GM12878 (cell line): ENCODE data around the gene HP1BP3. TPM values are rescaled to one million over a fixed set of nuclear protein-coding genes. Genes with fewer than 3 reads are reported as not detected.

Experiments
- ATAC-seq: fragments of 200-7000 bp; cut with Tn5 transposase; 3 replicates; pipeline ENCODE4 v1.9.1; 2020; ENCODE audit warnings: mild to moderate bottlenecking, moderate library complexity
- BruUV-seq: library from RNA; stranded (reverse); fragments of 400-500 nt; replicated peaks from 2 replicates; lab custom pipeline; 2021; lab: Mats Ljungman, UMichigan
- CTCF ChIA-PET: fragments of 300-600 bp; sonication (Branson Sonifier 250); formaldehyde crosslinking; extraction: SDS; loops from one replicate; lab custom pipeline; 2021; ENCODE audit warnings: inconsistent platforms; lab: Yijun Ruan, JAX
- POLR2A ChIA-PET: fragments of 350-600 bp; formaldehyde crosslinking; extraction: SDS; loops from one replicate; lab custom pipeline; 2021; ENCODE audit warnings: inconsistent platforms; lab: Charles Lee
- RAD21 ChIA-PET: fragments of 300-600 bp; sonication (Branson Sonifier 250); formaldehyde crosslinking; loops from one replicate; lab custom pipeline; 2023; ENCODE audit warnings: antibody characterized with exemption; ENCODE audit not compliant: unreplicated experiment; lab: Charles Lee
- SMC1A ChIA-PET: fragments of 300-600 bp; sonication (Branson Sonifier 250); formaldehyde crosslinking; loops from one replicate; lab custom pipeline; 2023; ENCODE audit not compliant: unreplicated experiment, uncharacterized antibody; lab: Charles Lee
- DNase-seq: peaks from one replicate; pipeline ENCODE4 v3.0.0-alpha.2; 2011; ENCODE audit warnings: low read depth, low spot score
- FAIRE-seq: peaks from 3 replicates; lab custom pipeline; 2011; peaks lifted over from hg19 to GRCh38; lab: Jason Lieb, UNC
- H2AFZ ChIP-seq: 2 replicates; pipeline ENCODE4 v1.6.0; 2011; ENCODE audit warnings: low read depth, low read length, control low read depth; ENCODE audit not compliant: control insufficient read depth
- H3K27ac ChIP-seq: 2 replicates; pipeline ENCODE4 v1.5.1; 2011; ENCODE audit warnings: control low read depth; ENCODE audit not compliant: control insufficient read depth, insufficient read depth
- H3K27me3 ChIP-seq, 2 experiments: replicated peaks in 1 of 2; 2 replicates each; pipeline versions ENCODE4 v1.6.0 to v1.6.1; 2011; ENCODE audit warnings: low read length in 1 of 2; ENCODE audit not compliant: control insufficient read depth in 2 of 2, insufficient read depth in 2 of 2
- H3K36me3 ChIP-seq, 2 experiments: 2 replicates each; pipeline ENCODE4 v1.5.1; 2011; ENCODE audit warnings: low read length in 1 of 2; ENCODE audit not compliant: control insufficient read depth in 2 of 2, insufficient read depth in 2 of 2
- H3K4me1 ChIP-seq: 2 replicates; pipeline ENCODE4 v1.6.1; 2011; ENCODE audit warnings: mild to moderate bottlenecking, low read length, moderate library complexity, mixed read lengths; ENCODE audit not compliant: control insufficient read depth, insufficient read depth
- H3K4me2 ChIP-seq: 2 replicates; pipeline ENCODE4 v1.6.0; 2011; ENCODE audit warnings: control low read depth; ENCODE audit not compliant: control insufficient read depth, insufficient read depth
- H3K4me3 ChIP-seq: fragments of 200-600 bp; sonication (generic); 2 replicates; pipeline ENCODE4 v1.5.1; 2016
- H3K79me2 ChIP-seq: 2 replicates; pipeline ENCODE4 v1.6.0; 2011; ENCODE audit warnings: low read length; ENCODE audit not compliant: control insufficient read depth, insufficient read depth
- H3K9ac ChIP-seq: 2 replicates; pipeline ENCODE4 v1.8.0; 2011; ENCODE audit warnings: low read length, control low read depth, mixed read lengths; ENCODE audit not compliant: control insufficient read depth, insufficient read depth
- H3K9me3 ChIP-seq: replicated peaks from 3 replicates; pipeline ENCODE4 v1.5.1; 2011; ENCODE audit warnings: mild to moderate bottlenecking, low read length; ENCODE audit not compliant: control insufficient read depth, insufficient read depth
- H4K20me1 ChIP-seq: 2 replicates; pipeline ENCODE4 v1.6.0; 2011; ENCODE audit not compliant: control insufficient read depth, insufficient read depth
- ATF2 ChIP-seq: IDR thresholded peaks from 2 replicates; pipeline ENCODE4 v1.6.1; 2012; ENCODE audit warnings: low read length, inconsistent platforms
- CBX5 ChIP-seq: sonication (generic); IDR thresholded peaks from 2 replicates; pipeline ENCODE4 v1.6.1; 2016; ENCODE audit warnings: low read depth, moderate library complexity, mild to moderate bottlenecking, inconsistent platforms
- CHD2 ChIP-seq: IDR thresholded peaks from 2 replicates; pipeline ENCODE4 v1.6.1; 2011; ENCODE audit warnings: low read depth, low read length, improper control_type of control experiment, borderline replicate concordance
- IKZF2 ChIP-seq, 2 experiments: fragments of 450-650 bp; IDR thresholded peaks; 2 replicates each; pipeline ENCODE4 v1.6.1; 2017; ENCODE audit warnings: mild to moderate bottlenecking in 2 of 2, moderate library complexity in 2 of 2
- JUND ChIP-seq: IDR thresholded peaks from 2 replicates; pipeline ENCODE4 v1.6.1; 2012; ENCODE audit warnings: low read depth, mild to moderate bottlenecking, low read length, improper control_type of control experiment, moderate library complexity
- MEF2A ChIP-seq: IDR thresholded peaks from 2 replicates; pipeline ENCODE4 v1.6.1; 2011; ENCODE audit warnings: low read depth, mild to moderate bottlenecking, low read length, moderate library complexity; ENCODE audit not compliant: insufficient read depth
- MXI1 ChIP-seq: fragments of 150-350 bp; IDR thresholded peaks from 2 replicates; pipeline ENCODE4 v1.6.1; 2011; ENCODE audit warnings: low read depth, mild to moderate bottlenecking, inconsistent platforms, low read length, improper control_type of control experiment
- PAX5 ChIP-seq: IDR thresholded peaks from 2 replicates; pipeline ENCODE4 v1.6.1; 2011; ENCODE audit warnings: low read depth, low read length, borderline replicate concordance
- PAX8 ChIP-seq: fragments of 450-650 bp; IDR thresholded peaks from 2 replicates; pipeline ENCODE4 v1.6.1; 2017; ENCODE audit warnings: mild to moderate bottlenecking, moderate library complexity
- PKNOX1 ChIP-seq: fragments of 450-650 bp; IDR thresholded peaks from 2 replicates; pipeline ENCODE4 v1.6.1; 2016; ENCODE audit warnings: mild to moderate bottlenecking
- RAD51 ChIP-seq: fragments of 450-650 bp; IDR thresholded peaks from 2 replicates; pipeline ENCODE4 v1.6.1; 2016; ENCODE audit warnings: moderate library complexity, mild to moderate bottlenecking, inconsistent platforms
- SIN3A ChIP-seq: IDR thresholded peaks from 2 replicates; pipeline ENCODE4 v1.6.1; 2012; ENCODE audit warnings: low read depth, low read length, improper control_type of control experiment
- SMARCA5 ChIP-seq: fragments of 450-650 bp; IDR thresholded peaks from 2 replicates; pipeline ENCODE4 v1.6.1; 2017; ENCODE audit warnings: mild to moderate bottlenecking
- TAF1 ChIP-seq: IDR thresholded peaks from 2 replicates; pipeline ENCODE4 v1.6.1; 2011; ENCODE audit warnings: mild to moderate bottlenecking, low read depth, low read length, borderline replicate concordance
- WRNIP1 ChIP-seq: IDR thresholded peaks from 2 replicates; pipeline ENCODE4 v1.6.1; 2011; ENCODE audit warnings: low read depth, low read length, improper control_type of control experiment, borderline replicate concordance
- WGBS: methylation state at CpG from one replicate; pipeline ENCODE4 v1.1.6; 2016; ENCODE audit warnings: low lambda C conversion rate; ENCODE audit not compliant: insufficient replicate concordance, insufficient coverage; ENCODE audit errors: missing lambda C conversion rate; 5-methylcytosine and 5-hydroxymethylcytosine counted together
- in situ Hi-C: fragments of 300-500 bp; cut with MboI; formaldehyde crosslinking; loops from 9 replicates; pipeline ENCODE4 v1.14.3; 2018; ENCODE audit warnings: mixed read lengths
- intact Hi-C: fragments of 100-400 bp; cut with micrococcal nuclease; formaldehyde crosslinking; loops from one replicate; pipeline ENCODE4 v1.14.2; 2022; ENCODE audit not compliant: unreplicated experiment
- polyA plus RNA-seq, 11 experiments: library from polyadenylated mRNA; depleted of rRNA in 4 of 11; unstranded in 6 of 11; stranded (reverse) in 5 of 11; fragments of >200 nt; fragmentation: Nextera tagmentation in 4 of 11; fragmentation: Illumina TruSeq in 1 of 11; extraction: Ambion mirVana in 4 of 11; extraction: Trizol in 1 of 11; gene quantifications; 1 replicate in 1 of 11; 2 replicates in 10 of 11; pipeline versions ENCODE4 v1.2.1 to v1.2.3, GENCODE V29; 2011 to 2016; ENCODE audit warnings: inconsistent platforms in 2 of 11, missing spikeins in 2 of 11, low read depth in 1 of 11
- total RNA-seq, 4 experiments: library from RNA; depleted of rRNA in 3 of 4; stranded (reverse); fragments of >200 nt in 3 of 4; fragmentation: Illumina TruSeq in 1 of 4; extraction: Trizol in 1 of 4; gene quantifications; 2 replicates each; pipeline versions ENCODE4 v1.2.1 to v1.2.3, GENCODE V29; 2013 to 2021
- TF ChIP-seq, protein P1 (sequence below): IDR thresholded peaks from 2 replicates; pipeline ENCODE4 v1.6.1; 2012; ENCODE audit warnings: mild to moderate bottlenecking, low read depth, low read length
- TF ChIP-seq, protein P2 (sequence below): fragments of 150-350 bp; IDR thresholded peaks from 2 replicates; pipeline ENCODE4 v1.6.1; 2014; ENCODE audit warnings: mild to moderate bottlenecking, low read depth, low read length

The HP1BP3 gene
- total and polyA plus RNA-seq, 10 of the 15 experiments (the other 5 are each of a cell fraction or from before 2014, with no cell fraction given), result 32.6 to 188 (median 133) TPM

GRCh38 chr1:20699558-20699957 lies 87.5 kb downstream of the HP1BP3 start:
- H3K27ac ChIP-seq, result no peak overlapping the region
- FAIRE-seq, result no peak
- no peak overlapping the region for H3K4me2 ChIP-seq
- SMC1A ChIA-PET, result interaction anchor here (2.2 kb wide), 1 partner anchor 495 kb away, joined by 13 read pairs; no protein-coding TSS in a partner anchor
- H2AFZ ChIP-seq, result no peak overlapping the region
- CTCF ChIA-PET, result interaction anchor here (0.6 to 3.3 kb wide), 4 partner anchors 20 to 791 kb away, joined by 3 to 14 read pairs (median 7); partner anchors contain the start of gene SH2D5
- WGBS, result 68% methylated on average over 9 of the region's 9 CpGs
- no peak overlapping the region for H3K4me3 ChIP-seq
- no TSS peak for BruUV-seq
- intact Hi-C loops (loop anchor here (10.0 kb wide), 1 partner anchor 285 kb away; no protein-coding TSS in a partner anchor), in situ Hi-C loops (loop anchor here (5.0 kb wide), 1 partner anchor 493 kb away; no protein-coding TSS in a partner anchor)
- ATAC-seq, result no peak
- no peak for DNase-seq
- H3K9me3 ChIP-seq, result no peaks in the 10 kb centered on the region
- H3K79me2 ChIP-seq, result no peaks in the 10 kb centered on the region
- H3K27me3 ChIP-seq, result no peaks in the 10 kb centered on the region
- no peaks in the 10 kb centered on the region for H4K20me1 ChIP-seq
- H3K9ac ChIP-seq, result no peak overlapping the region
- RAD21 ChIA-PET, result interaction anchor here (1.1 to 1.2 kb wide), 2 partner anchors 288 to 669 kb away, joined by 3 read pairs; no protein-coding TSS in a partner anchor
- peaks cover 6% of the 10 kb centered on the region for H3K4me1 ChIP-seq
- POLR2A ChIA-PET, result no interaction called here
- no peaks in the 10 kb centered on the region for H3K36me3 ChIP-seq
- TF ChIP-seq JUND, result no peak
- TF ChIP-seq CHD2, result no peak
- TF ChIP-seq SMARCA5, result no peak
- TF ChIP-seq MEF2A, result no peak
- no peak for TF ChIP-seq CBX5
- no peak for TF ChIP-seq RAD51
- TF ChIP-seq PAX5, result no peak
- TF ChIP-seq SIN3A, result no peak
- no peak for TF ChIP-seq MXI1
- no peak for TF ChIP-seq TAF1
- no peak for TF ChIP-seq PKNOX1
- TF ChIP-seq, protein P1, sequence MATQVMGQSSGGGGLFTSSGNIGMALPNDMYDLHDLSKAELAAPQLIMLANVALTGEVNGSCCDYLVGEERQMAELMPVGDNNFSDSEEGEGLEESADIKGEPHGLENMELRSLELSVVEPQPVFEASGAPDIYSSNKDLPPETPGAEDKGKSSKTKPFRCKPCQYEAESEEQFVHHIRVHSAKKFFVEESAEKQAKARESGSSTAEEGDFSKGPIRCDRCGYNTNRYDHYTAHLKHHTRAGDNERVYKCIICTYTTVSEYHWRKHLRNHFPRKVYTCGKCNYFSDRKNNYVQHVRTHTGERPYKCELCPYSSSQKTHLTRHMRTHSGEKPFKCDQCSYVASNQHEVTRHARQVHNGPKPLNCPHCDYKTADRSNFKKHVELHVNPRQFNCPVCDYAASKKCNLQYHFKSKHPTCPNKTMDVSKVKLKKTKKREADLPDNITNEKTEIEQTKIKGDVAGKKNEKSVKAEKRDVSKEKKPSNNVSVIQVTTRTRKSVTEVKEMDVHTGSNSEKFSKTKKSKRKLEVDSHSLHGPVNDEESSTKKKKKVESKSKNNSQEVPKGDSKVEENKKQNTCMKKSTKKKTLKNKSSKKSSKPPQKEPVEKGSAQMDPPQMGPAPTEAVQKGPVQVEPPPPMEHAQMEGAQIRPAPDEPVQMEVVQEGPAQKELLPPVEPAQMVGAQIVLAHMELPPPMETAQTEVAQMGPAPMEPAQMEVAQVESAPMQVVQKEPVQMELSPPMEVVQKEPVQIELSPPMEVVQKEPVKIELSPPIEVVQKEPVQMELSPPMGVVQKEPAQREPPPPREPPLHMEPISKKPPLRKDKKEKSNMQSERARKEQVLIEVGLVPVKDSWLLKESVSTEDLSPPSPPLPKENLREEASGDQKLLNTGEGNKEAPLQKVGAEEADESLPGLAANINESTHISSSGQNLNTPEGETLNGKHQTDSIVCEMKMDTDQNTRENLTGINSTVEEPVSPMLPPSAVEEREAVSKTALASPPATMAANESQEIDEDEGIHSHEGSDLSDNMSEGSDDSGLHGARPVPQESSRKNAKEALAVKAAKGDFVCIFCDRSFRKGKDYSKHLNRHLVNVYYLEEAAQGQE, result no peak
- TF ChIP-seq ATF2, result no peak
- no peak for TF ChIP-seq PAX8
- TF ChIP-seq WRNIP1, result no peak
- TF ChIP-seq IKZF2 (IDR thresholded peaks at IDR 0.05), result no peak
- TF ChIP-seq, protein P2, sequence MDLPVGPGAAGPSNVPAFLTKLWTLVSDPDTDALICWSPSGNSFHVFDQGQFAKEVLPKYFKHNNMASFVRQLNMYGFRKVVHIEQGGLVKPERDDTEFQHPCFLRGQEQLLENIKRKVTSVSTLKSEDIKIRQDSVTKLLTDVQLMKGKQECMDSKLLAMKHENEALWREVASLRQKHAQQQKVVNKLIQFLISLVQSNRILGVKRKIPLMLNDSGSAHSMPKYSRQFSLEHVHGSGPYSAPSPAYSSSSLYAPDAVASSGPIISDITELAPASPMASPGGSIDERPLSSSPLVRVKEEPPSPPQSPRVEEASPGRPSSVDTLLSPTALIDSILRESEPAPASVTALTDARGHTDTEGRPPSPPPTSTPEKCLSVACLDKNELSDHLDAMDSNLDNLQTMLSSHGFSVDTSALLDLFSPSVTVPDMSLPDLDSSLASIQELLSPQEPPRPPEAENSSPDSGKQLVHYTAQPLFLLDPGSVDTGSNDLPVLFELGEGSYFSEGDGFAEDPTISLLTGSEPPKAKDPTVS, result no peak
